HG03439 (cell line): ENCODE measurements around the gene CELF4.

Source experiments
- ATAC-seq: cut with Tn5 transposase; IDR thresholded peaks from one replicate; pipeline ENCODE4 v1.9.1; 2021; ENCODE audit warnings: mild to moderate bottlenecking, moderate library complexity; ENCODE audit not compliant: unreplicated experiment

CELF4 gene

GRCh38 chr18:37270038-37270665 is 295.4 kb downstream of the CELF4 start:
- no peak for ATAC-seq

GRCh38 chr18:37266290-37266689 is 299.3 kb downstream of the CELF4 start:
- ATAC-seq: no peak

GRCh38 chr18:37265382-37265781 is 300.2 kb downstream of the CELF4 start:
- no peak for ATAC-seq

GRCh38 chr18:37264956-37265355 is 300.6 kb downstream of the CELF4 start:
- ATAC-seq: no peak

GRCh38 chr18:37261988-37262387 is 303.6 kb downstream of the CELF4 start:
- ATAC-seq: no peak

GRCh38 chr18:37261246-37261840 is 304.3 kb downstream of the CELF4 start:
- ATAC-seq: no peak

GRCh38 chr18:37260367-37261093 is 305.1 kb downstream of the CELF4 start:
- no peak for ATAC-seq

- no peak for ATAC-seq
These were observed 305.9 kb downstream of the CELF4 start for GRCh38 chr18:37259711-37260110.

GRCh38 chr18:37258819-37259218 is 306.8 kb downstream of the CELF4 start:
- ATAC-seq: no peak

GRCh38 chr18:37258131-37258530 is 307.5 kb downstream of the CELF4 start:
- no peak for ATAC-seq

- no peak for ATAC-seq
These were observed 310.6 kb downstream of the CELF4 start for GRCh38 chr18:37254973-37255372.

- ATAC-seq: no peak
These were observed 311.3 kb downstream of the CELF4 start for GRCh38 chr18:37254236-37254754.

- no peak for ATAC-seq
These were observed 312.0 kb downstream of the CELF4 start for GRCh38 chr18:37253394-37254235.

- ATAC-seq: no peak
These were observed 312.7 kb downstream of the CELF4 start for GRCh38 chr18:37252854-37253393.

- no peak for ATAC-seq
These were observed 313.3 kb downstream of the CELF4 start for GRCh38 chr18:37252342-37252741.

- ATAC-seq: no peak
These were observed 313.9 kb downstream of the CELF4 start for GRCh38 chr18:37251679-37252078.

- no peak for ATAC-seq
These were observed 315.5 kb downstream of the CELF4 start for GRCh38 chr18:37249895-37250618.

GRCh38 chr18:37249171-37249886 is 316.3 kb downstream of the CELF4 start:
- ATAC-seq: no peak

- ATAC-seq: no peak
These were observed 317.3 kb downstream of the CELF4 start for GRCh38 chr18:37248281-37248680.
